ENCODE data around the gene XRCC3. TPM values are rescaled to one million over a fixed set of nuclear protein-coding genes. Genes with fewer than 3 reads are reported as not detected.

XRCC3 gene
- total RNA-seq, 1 experiment from 2014 or later: 28.4 TPM

GRCh38 chr14:103735022-103735421 is 19.8 kb upstream of the XRCC3 start:
- H3K4me3 ChIP-seq: no peak overlapping the region
- H3K9me3 ChIP-seq (replicated peaks): no peaks in the 10 kb centered on the region
- H3K36me3 ChIP-seq: peaks cover 35% of the 10 kb centered on the region
- no peaks in the 10 kb centered on the region for H3K27me3 ChIP-seq (replicated peaks)
- H3K4me1 ChIP-seq (replicated peaks): no peaks in the 10 kb centered on the region
- no peak overlapping the region for H3K27ac ChIP-seq
- DNase-seq (ENCODE audit: low read depth in 1 of 2, low spot score in 2 of 2): no peak

GRCh38 chr14:103734081-103734888 is 19.0 kb upstream of the XRCC3 start:
- Histone ChIP-seq H3K27me3 (replicated peaks) (no peaks in the 10 kb centered on the region), H3K4me3 (no peak overlapping the region), H3K4me1 (replicated peaks) (no peaks in the 10 kb centered on the region), H3K27ac (no peak overlapping the region), H3K9me3 (replicated peaks) (no peaks in the 10 kb centered on the region), H3K36me3 (peaks cover 42% of the 10 kb centered on the region)
- no peak for DNase-seq (ENCODE audit: low read depth in 1 of 2, low spot score in 2 of 2)

- Histone ChIP-seq H3K27ac (no peak overlapping the region), H3K9me3 (replicated peaks) (no peaks in the 10 kb centered on the region), H3K27me3 (replicated peaks) (no peaks in the 10 kb centered on the region), H3K36me3 (peaks cover 48% of the 10 kb centered on the region), H3K4me3 (no peak overlapping the region), H3K4me1 (replicated peaks) (no peaks in the 10 kb centered on the region)
- no peak for DNase-seq (ENCODE audit: low read depth in 1 of 2, low spot score in 2 of 2)
Measured at GRCh38 chr14:103733651-103734050, 18.4 kb upstream of the XRCC3 start.

GRCh38 chr14:103732868-103733620 is 17.8 kb upstream of the XRCC3 start:
- Histone ChIP-seq H3K27ac (no peak overlapping the region), H3K4me3 (no peak overlapping the region), H3K36me3 (peaks cover 50% of the 10 kb centered on the region), H3K9me3 (replicated peaks) (no peaks in the 10 kb centered on the region), H3K27me3 (replicated peaks) (no peaks in the 10 kb centered on the region), H3K4me1 (replicated peaks) (no peaks in the 10 kb centered on the region)
- DNase-seq (ENCODE audit: low read depth in 1 of 2, low spot score in 2 of 2): no peak

- H3K9me3 ChIP-seq (replicated peaks): no peaks in the 10 kb centered on the region
- no peak overlapping the region for H3K27ac ChIP-seq
- DNase-seq (ENCODE audit: low read depth in 1 of 2, low spot score in 2 of 2): no peak
- H3K27me3 ChIP-seq (replicated peaks): no peaks in the 10 kb centered on the region
- peaks cover 56% of the 10 kb centered on the region for H3K36me3 ChIP-seq
- no peaks in the 10 kb centered on the region for H3K4me1 ChIP-seq (replicated peaks)
- no peak overlapping the region for H3K4me3 ChIP-seq
Measured at GRCh38 chr14:103731916-103732867, 16.9 kb upstream of the XRCC3 start.

GRCh38 chr14:103731481-103731880 is 16.2 kb upstream of the XRCC3 start:
- Histone ChIP-seq H3K9me3 (replicated peaks) (no peaks in the 10 kb centered on the region), H3K4me1 (replicated peaks) (no peaks in the 10 kb centered on the region), H3K36me3 (peaks cover 57% of the 10 kb centered on the region), H3K27ac (no peak overlapping the region), H3K27me3 (replicated peaks) (no peaks in the 10 kb centered on the region), H3K4me3 (no peak overlapping the region)
- DNase-seq (ENCODE audit: low read depth in 1 of 2, low spot score in 2 of 2): no peak

- Histone ChIP-seq H3K9me3 (replicated peaks) (no peaks in the 10 kb centered on the region), H3K27me3 (replicated peaks) (no peaks in the 10 kb centered on the region), H3K4me1 (replicated peaks) (no peaks in the 10 kb centered on the region), H3K36me3 (peaks cover 65% of the 10 kb centered on the region), H3K27ac (no peak overlapping the region), H3K4me3 (no peak overlapping the region)
- DNase-seq (ENCODE audit: low read depth in 1 of 2, low spot score in 2 of 2): no peak
Measured at GRCh38 chr14:103730490-103731035, 15.3 kb upstream of the XRCC3 start.

- H3K4me1 ChIP-seq (replicated peaks): no peaks in the 10 kb centered on the region
- DNase-seq (ENCODE audit: low read depth in 1 of 2, low spot score in 2 of 2): no peak
- no peaks in the 10 kb centered on the region for H3K9me3 ChIP-seq (replicated peaks)
- H3K27me3 ChIP-seq (replicated peaks): no peaks in the 10 kb centered on the region
- H3K36me3 ChIP-seq: peaks cover 65% of the 10 kb centered on the region
- no peak overlapping the region for H3K4me3 ChIP-seq
- H3K27ac ChIP-seq: no peak overlapping the region
Measured at GRCh38 chr14:103729496-103730448, 14.5 kb upstream of the XRCC3 start.

- Histone ChIP-seq H3K27me3 (replicated peaks) (no peaks in the 10 kb centered on the region), H3K36me3 (peaks cover 58% of the 10 kb centered on the region), H3K4me3 (no peak overlapping the region), H3K27ac (no peak overlapping the region), H3K9me3 (replicated peaks) (no peaks in the 10 kb centered on the region), H3K4me1 (replicated peaks) (no peaks in the 10 kb centered on the region)
- DNase-seq (ENCODE audit: low read depth in 1 of 2, low spot score in 2 of 2): no peak
Measured at GRCh38 chr14:103728721-103729120, 13.5 kb upstream of the XRCC3 start.

- no peak for DNase-seq (ENCODE audit: low read depth in 1 of 2, low spot score in 2 of 2)
Measured at GRCh38 chr14:103728141-103728540, 12.9 kb upstream of the XRCC3 start.

GRCh38 chr14:103727313-103727980 is 12.2 kb upstream of the XRCC3 start:
- peaks cover 48% of the 10 kb centered on the region for H3K36me3 ChIP-seq
- H3K9me3 ChIP-seq (replicated peaks): no peaks in the 10 kb centered on the region
- H3K27ac ChIP-seq: no peak overlapping the region
- no peak for DNase-seq (ENCODE audit: low read depth in 1 of 2, low spot score in 2 of 2)
- H3K4me3 ChIP-seq: no peak overlapping the region
- H3K27me3 ChIP-seq (replicated peaks): no peaks in the 10 kb centered on the region
- H3K4me1 ChIP-seq (replicated peaks): peaks cover under 1% of the 10 kb centered on the region

More at GRCh38 chr14:103728141-103728540, 12.9 kb upstream of the XRCC3 start:
- Histone ChIP-seq H3K9me3 (replicated peaks) (no peaks in the 10 kb centered on the region), H3K36me3 (peaks cover 53% of the 10 kb centered on the region), H3K27ac (no peak overlapping the region), H3K4me1 (replicated peaks) (no peaks in the 10 kb centered on the region), H3K27me3 (replicated peaks) (no peaks in the 10 kb centered on the region), H3K4me3 (no peak overlapping the region)

- peaks cover 40% of the 10 kb centered on the region for H3K36me3 ChIP-seq
- no peaks in the 10 kb centered on the region for H3K27me3 ChIP-seq (replicated peaks)
- peaks cover 10% of the 10 kb centered on the region for H3K4me1 ChIP-seq (replicated peaks)
- no peak overlapping the region for H3K27ac ChIP-seq
- no peak overlapping the region for H3K4me3 ChIP-seq
- H3K9me3 ChIP-seq (replicated peaks): no peaks in the 10 kb centered on the region
- no peak for DNase-seq (ENCODE audit: low read depth in 1 of 2, low spot score in 2 of 2)
Measured at GRCh38 chr14:103726474-103726873, 11.2 kb upstream of the XRCC3 start.
